Transverse colon (tissue), 4 donors: ENCODE results near the gene DNAL1. TPM values are rescaled to one million over a fixed set of nuclear protein-coding genes. Genes with fewer than 3 reads are reported as not detected.
A peak's percentile ranks its signal among the peaks of the same experiment; 100 is the strongest.

Source experiments
- DNase-seq: peaks from one replicate; pipeline ENCODE4 v3.0.0-alpha.2; 2019
- H3K27ac ChIP-seq, 4 donors: fragments of 200-600 bp; sonication (generic); 2 replicates each; pipeline ENCODE4 v1.5.1; 2016 to 2018; ENCODE audit warnings: inconsistent platforms in 4 of 4
- H3K27me3 ChIP-seq: fragments of 200-600 bp; sonication (generic); 2 replicates; pipeline ENCODE4 v1.5.1; 2017; ENCODE audit warnings: inconsistent platforms
- H3K36me3 ChIP-seq, 4 donors: fragments of 200-600 bp; sonication (generic); 2 replicates each; pipeline ENCODE4 v1.5.1; 2017 to 2019; ENCODE audit warnings: inconsistent platforms in 4 of 4
- H3K4me1 ChIP-seq, 4 donors: fragments of 200-600 bp; sonication (generic); 2 replicates each; pipeline ENCODE4 v1.5.1; 2017 to 2020; ENCODE audit warnings: inconsistent platforms in 4 of 4
- H3K4me3 ChIP-seq, 4 donors: fragments of 200-600 bp; sonication (generic); 1 replicate in 1 of 4; 2 replicates in 3 of 4; pipeline versions ENCODE4 v1.5.1 to v1.6.1; 2017 to 2019; ENCODE audit warnings: inconsistent platforms in 4 of 4
- H3K9me3 ChIP-seq, 2 donors: fragments of 200-600 bp; sonication (generic); 2 replicates each; pipeline ENCODE4 v1.5.1; 2017 to 2019; ENCODE audit warnings: inconsistent platforms in 2 of 2
- CTCF ChIP-seq, 5 experiments: fragments of 200-600 bp in 3 of 5; fragments of 450-650 bp in 2 of 5; sonication (generic) in 3 of 5; IDR thresholded peaks; 1 replicate in 2 of 5; 2 replicates in 3 of 5; pipeline ENCODE4 v1.5.1; 2016 to 2017; ENCODE audit warnings: antibody characterized with exemption in 5 of 5, inconsistent platforms in 3 of 5, mild to moderate bottlenecking in 2 of 5, moderate library complexity in 1 of 5
- EP300 ChIP-seq: sonication (generic); formaldehyde crosslinking; IDR thresholded peaks from one replicate; pipeline ENCODE4 v1.6.1; 2017; ENCODE audit warnings: antibody characterized with exemption, low read depth
- POLR2A ChIP-seq: fragments of 450-650 bp; IDR thresholded peaks from one replicate; pipeline ENCODE4 v1.6.1; 2016; ENCODE audit warnings: antibody characterized with exemption, mild to moderate bottlenecking, moderate library complexity
- POLR2AphosphoS5 ChIP-seq, 3 donors: sonication (generic); formaldehyde crosslinking; IDR thresholded peaks; one replicate each; pipeline ENCODE4 v1.6.1; 2016; ENCODE audit warnings: antibody characterized with exemption in 3 of 3
- WGBS, 2 donors: methylation state at CpG; one replicate each; pipeline ENCODE4 v1.1.5; 2018; ENCODE audit warnings: low coverage in 1 of 2; 5-methylcytosine and 5-hydroxymethylcytosine counted together
- in situ Hi-C, 4 donors: fragments of 200-750 bp; cut with MboI; loops; one replicate each; pipeline versions ENCODE4 v1.15.0 to v1.15.1; 2017; ENCODE audit warnings: low sequenced_read_pairs in 3 of 4, low pct_ligation_motif_present in 1 of 4, low pct_unique_long_range_greater_than_20kb in 1 of 4
- intact Hi-C: fragments of 100-400 bp; cut with DNase I; formaldehyde crosslinking; loops from one replicate; pipeline ENCODE4 v1.15.1; 2023; ENCODE audit warnings: low total_unique reads
- total RNA-seq, 4 donors: library from RNA; depleted of rRNA; stranded (reverse); fragments of >200 nt; gene quantifications; one replicate each; pipeline ENCODE4 v1.1.0, GENCODE V29; 2016

Gene DNAL1
- total RNA-seq, 4 donors from 2014 or later: 0.80 to 6.3 (median 2.9) TPM

GRCh38 chr14:73714656-73715081 lies 69.9 kb downstream of the DNAL1 start:
- in situ Hi-C loops: no loop called here
- Histone ChIP-seq H3K4me3 (peak overlapping the region in 3 of 4 donors; percentile 81 to 88 (median 86)), H3K27ac (peak overlapping the region; percentile 91 to 98 (median 97)), H3K36me3 (peaks cover 0 to 10% (median under 1%) of the 10 kb centered on the region in 4 donors), H3K4me1 (peaks cover 6 to 38% (median 19%) of the 10 kb centered on the region in 4 donors), H3K27me3 (no peaks in the 10 kb centered on the region), H3K9me3 (no peaks in the 10 kb centered on the region)
- intact Hi-C loops: no loop called here
- DNase-seq: no peak
- WGBS, 2 donors: 55% methylated on average over 7 of the region's 7 CpGs
- TF ChIP-seq CTCF (IDR thresholded peaks at IDR 0.05) (no peak), POLR2A (no peak), POLR2AphosphoS5 (IDR thresholded peaks at IDR 0.05) (no peak), EP300 (no peak)

GRCh38 chr14:73715707-73716106 lies 70.9 kb downstream of the DNAL1 start:
- H3K27ac ChIP-seq: peak overlapping the region in 2 of 4 donors; percentile 93 to 97
- no peak overlapping the region for H3K4me3 ChIP-seq
- peaks cover 6 to 38% (median 19%) of the 10 kb centered on the region in 4 donors for H3K4me1 ChIP-seq
- in situ Hi-C loops: no loop called here
- no peak for DNase-seq
- H3K36me3 ChIP-seq: peaks cover 0 to 14% (median 6%) of the 10 kb centered on the region in 4 donors
- TF ChIP-seq EP300 (no peak), POLR2AphosphoS5 (IDR thresholded peaks at IDR 0.05) (no peak), CTCF (IDR thresholded peaks at IDR 0.05) (no peak), POLR2A (no peak)
- no peaks in the 10 kb centered on the region for H3K27me3 ChIP-seq
- no peaks in the 10 kb centered on the region for H3K9me3 ChIP-seq
- intact Hi-C loops: no loop called here
- WGBS, 2 donors: 94 to 100% methylated on average over 3 to 4 of the region's 4 CpGs

- no peak overlapping the region for H3K4me3 ChIP-seq
- in situ Hi-C loops: no loop called here
- DNase-seq: no peak
- H3K27me3 ChIP-seq: no peaks in the 10 kb centered on the region
- intact Hi-C loops: no loop called here
- TF ChIP-seq POLR2AphosphoS5 (IDR thresholded peaks at IDR 0.05): peak in 2 of 3 donors; percentile 40 to 43
- no peak for TF ChIP-seq CTCF (IDR thresholded peaks at IDR 0.05)
- TF ChIP-seq POLR2A: no peak
- no peak for TF ChIP-seq EP300
- H3K36me3 ChIP-seq: peaks cover 0 to 26% (median 11%) of the 10 kb centered on the region in 4 donors
- H3K4me1 ChIP-seq: peaks cover 6 to 30% (median 18%) of the 10 kb centered on the region in 4 donors
- H3K27ac ChIP-seq: peak overlapping the region; percentile 83 to 97 (median 90)
- WGBS, 2 donors: 75% methylated on average over 3 of the region's 3 CpGs; no CpG with 5 or more reads in 1 of the 2 donors
- no peaks in the 10 kb centered on the region for H3K9me3 ChIP-seq
Measured at GRCh38 chr14:73717266-73717665, 72.5 kb downstream of the DNAL1 start.

GRCh38 chr14:73717711-73718417 lies 73.1 kb downstream of the DNAL1 start:
- WGBS, 2 donors: 54 to 77% methylated on average over 2 to 20 of the region's 20 CpGs
- peaks cover 0 to 32% (median 14%) of the 10 kb centered on the region in 4 donors for H3K36me3 ChIP-seq
- H3K27ac ChIP-seq: peak overlapping the region; percentile 83 to 97 (median 90)
- DNase-seq: peak; percentile 48
- peak overlapping the region in 2 of 4 donors; percentile 9 to 24 for H3K4me3 ChIP-seq
- intact Hi-C loops (no loop called here), in situ Hi-C loops (no loop called here)
- no peaks in the 10 kb centered on the region for H3K9me3 ChIP-seq
- TF ChIP-seq POLR2AphosphoS5 (IDR thresholded peaks at IDR 0.05) (peak in 1 of 3 donors; percentile 48), POLR2A (no peak)
- H3K27me3 ChIP-seq: no peaks in the 10 kb centered on the region
- peaks cover 6 to 28% (median 17%) of the 10 kb centered on the region in 4 donors for H3K4me1 ChIP-seq
